DMS53 treated with DMSO at 0.1 percent for 48 hours (cell line): ENCODE data around the gene ALPK3.

Experiments
- DNase-seq: peaks from one replicate; lab custom pipeline; 2025; ENCODE audit not compliant: unreplicated experiment; lab: John Stamatoyannopoulos, UW

ALPK3 gene

DNA sequence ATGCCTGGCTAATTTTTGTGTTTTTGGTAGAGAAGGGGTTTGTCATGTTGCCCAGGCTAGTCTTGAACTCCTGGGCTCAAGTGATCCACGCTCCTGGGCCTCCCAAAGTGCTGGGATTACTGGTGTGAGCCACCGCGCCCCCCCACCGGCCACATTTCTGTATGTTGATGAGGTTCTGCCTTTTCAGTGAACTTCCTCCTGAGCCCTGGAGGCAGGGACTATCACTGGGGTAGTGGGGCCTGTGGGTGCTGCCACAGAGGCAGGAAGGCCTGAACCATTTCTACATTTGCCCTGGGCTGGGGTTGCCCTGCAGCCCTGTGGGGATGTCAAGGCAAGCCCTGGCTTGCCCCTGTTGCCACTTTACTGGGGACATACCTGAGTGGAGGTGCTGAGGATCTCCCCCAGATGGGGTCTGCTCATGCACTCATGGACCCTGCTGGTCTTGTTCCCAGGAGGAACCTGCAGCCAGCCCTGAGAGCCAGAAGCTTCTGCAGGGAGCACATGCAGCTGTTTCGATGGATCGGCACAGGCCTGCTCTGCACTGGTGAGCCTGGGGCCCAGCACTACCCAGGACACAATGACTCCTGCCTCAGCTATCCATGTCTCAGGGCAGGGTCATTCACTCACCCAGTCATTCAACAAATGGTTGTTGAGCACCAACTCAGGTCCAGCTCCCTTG lies 73.0 kb downstream of the ALPK3 start:
- no peak for DNase-seq

- no peak for DNase-seq
These were observed 73.6 kb downstream of the ALPK3 start for GRCh38 chr15:84890670-84891162.

GRCh38 chr15:84891339-84891738 lies 74.2 kb downstream of the ALPK3 start:
- no peak for DNase-seq

- DNase-seq, result no peak
These were observed 75.7 kb downstream of the ALPK3 start for GRCh38 chr15:84892786-84893307.

DNA sequence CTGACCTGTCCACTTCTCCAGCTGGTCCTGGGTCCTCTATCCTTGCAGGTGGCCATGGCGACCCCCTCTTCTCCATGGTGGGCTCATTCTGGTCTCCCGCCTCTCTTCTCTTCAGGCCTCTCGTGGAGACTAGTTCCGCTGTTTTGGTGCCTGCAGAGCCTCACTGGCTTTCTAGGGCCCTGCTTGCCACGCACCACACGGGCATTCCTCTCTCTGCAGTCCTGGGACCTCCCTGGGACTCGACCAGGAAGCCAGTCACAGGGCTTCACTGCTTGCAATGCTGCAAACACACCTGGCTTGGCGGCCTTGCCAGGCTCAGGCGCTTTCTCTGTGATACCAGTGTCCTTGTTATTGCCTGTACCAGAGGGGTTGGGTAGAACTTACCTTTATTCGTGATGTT lies 76.5 kb downstream of the ALPK3 start:
- DNase-seq, result no peak

DNA sequence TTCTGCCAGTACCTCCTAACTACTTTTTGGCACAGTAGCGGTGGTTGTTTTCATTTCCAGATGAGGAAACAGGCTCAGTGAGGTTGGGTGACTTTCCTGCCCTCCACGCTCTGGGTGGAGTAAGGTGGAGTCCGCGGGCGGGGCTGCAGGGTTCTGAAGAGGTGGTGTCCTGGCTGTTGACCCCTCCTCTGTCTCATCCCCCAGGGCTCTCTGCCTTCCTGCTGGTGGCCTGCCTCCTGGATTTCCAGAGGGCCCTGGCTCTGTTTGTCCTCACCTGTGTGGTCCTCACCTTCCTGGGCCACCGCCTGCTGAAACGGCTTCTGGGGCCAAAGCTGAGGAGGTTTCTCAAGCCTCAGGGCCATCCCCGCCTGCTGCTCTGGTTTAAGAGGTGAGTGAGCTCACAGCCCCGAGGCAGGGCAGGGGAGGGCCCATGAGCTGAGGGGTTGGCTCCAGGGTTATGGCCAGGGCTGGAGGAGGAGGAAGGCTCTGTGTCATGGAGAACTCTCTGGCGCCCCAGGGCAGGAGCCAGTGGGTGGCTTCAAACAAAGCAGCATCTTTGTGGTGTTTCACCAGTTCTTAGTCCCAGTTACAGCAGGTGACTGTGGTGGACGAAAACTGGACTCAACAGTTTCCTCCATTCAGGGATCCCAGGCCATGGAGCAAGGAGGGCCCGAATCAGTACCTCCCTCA lies 77.7 kb downstream of the ALPK3 start:
- DNase-seq, result no peak

DNA sequence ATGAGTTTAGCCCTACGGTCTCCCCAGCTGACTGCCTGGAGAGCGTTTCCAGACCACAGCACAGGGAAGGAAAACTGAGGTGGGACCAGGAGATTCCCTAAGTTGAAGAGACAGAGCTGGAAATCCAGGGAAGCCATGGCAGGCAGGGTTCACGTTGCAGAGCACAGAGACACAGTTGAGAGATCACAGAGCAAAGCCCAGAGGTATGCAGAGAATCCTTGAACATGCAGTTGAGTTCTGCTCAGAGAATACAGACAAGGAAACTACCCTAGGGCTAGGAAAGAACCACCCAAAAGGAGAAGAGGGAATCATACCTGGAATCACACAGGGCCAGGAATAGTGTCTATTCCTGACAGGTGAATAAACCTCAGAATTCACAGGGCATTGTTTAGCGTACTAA lies 81.6 kb downstream of the ALPK3 start:
- no peak for DNase-seq

DNA sequence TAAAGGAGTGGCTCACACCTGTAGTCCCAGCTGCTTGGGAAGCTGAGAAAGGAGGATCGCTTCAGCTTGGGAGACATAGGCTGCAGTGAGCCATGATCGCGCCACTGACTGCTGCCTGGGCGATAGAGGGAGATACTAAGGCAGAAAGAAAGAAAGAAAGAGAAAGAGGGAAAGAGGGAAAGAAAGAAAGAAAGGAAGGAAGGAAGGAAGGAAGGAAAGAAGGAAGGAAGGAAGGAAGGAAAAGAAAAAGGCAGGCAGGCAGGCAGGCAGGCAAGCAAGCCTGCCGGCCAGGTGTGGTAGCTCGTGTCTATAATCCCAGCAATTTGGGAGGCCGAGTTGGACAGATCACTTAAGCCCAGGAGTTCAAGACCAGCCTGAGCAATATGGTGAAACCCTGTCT lies 82.6 kb downstream of the ALPK3 start:
- no peak for DNase-seq

DNA sequence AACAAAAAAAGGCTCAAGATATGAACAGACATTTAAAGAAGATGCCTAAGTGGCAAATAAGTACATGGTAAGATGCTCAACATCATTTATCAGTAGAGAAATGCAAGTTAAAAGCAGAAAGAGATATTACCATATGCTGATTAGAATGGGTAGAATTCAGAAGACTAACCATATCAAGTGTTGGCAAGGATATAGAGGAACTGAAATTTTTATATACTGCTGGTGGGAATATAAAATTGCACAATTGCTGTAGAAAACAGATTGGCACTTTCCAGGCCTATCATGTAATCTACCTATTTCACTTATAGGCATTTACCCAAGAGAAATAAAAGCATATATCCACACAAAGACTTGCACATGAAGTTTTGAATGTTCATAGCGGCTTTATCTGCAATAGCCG lies 84.4 kb downstream of the ALPK3 start:
- no peak for DNase-seq

GRCh38 chr15:84903751-84904150 lies 86.6 kb downstream of the ALPK3 start:
- DNase-seq, result no peak

DNA sequence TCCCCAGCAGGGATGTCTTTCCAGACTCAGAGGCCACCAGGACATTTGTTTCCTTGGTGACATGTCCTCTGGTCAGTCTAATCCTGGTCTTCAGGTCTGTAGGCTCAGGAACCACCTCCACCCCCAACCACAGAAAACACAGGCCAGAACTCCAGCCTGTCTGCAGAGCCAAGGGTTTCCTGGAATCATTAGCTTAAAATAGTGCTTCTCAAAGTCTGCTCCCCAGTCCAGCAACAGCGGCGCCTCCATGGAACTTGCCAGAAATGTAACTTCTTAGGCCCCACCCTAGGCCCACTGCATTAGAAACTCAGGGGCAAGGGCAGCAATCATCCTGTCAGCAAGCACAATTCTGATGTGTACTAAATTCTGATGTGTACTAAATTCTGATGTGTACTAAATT lies 87.3 kb downstream of the ALPK3 start:
- no peak for DNase-seq

DNA sequence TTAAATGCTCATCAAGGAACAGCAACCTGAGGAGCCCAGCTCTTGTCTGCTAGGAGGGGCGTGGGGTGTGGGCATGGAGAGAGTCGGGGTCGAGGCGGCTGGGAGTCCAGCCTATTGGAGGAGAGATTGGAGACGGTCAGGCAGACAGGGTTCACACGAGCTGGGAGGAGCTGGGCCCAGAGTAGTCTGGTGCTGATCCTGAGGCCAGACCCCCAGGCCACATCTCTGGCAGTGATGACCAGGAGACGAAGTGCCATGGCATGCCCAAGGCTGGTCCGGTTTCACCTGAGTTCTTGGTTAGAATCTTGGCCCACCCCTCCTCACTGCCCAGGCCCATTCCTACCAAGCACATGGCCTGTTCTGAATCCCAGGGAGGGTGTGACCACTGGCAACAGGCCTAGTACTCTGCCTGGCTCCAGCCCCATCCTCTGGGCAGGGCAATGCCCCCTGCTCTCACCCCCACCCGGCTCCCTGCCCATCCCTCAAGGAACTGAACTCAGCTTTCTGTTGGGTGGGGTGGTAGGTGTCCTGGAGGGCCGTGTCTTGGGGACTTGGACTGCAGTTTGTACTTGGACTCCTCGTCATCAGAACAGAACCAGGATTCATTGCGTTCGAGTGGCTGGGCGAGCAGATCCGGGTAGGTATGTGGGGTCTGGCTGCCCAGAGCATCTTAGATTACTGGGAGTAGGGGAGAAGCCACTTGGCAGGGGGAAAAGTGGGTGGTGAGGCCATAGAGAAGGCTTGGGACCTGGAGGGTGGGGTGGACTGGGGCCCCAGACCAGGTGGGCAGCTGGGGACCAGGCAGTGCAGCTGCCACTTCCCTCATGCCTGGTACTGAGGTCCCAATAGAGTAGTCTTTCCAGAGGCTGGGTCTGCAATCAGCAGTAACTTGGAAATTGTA lies 88.1 kb downstream of the ALPK3 start:
- DNase-seq, result no peak

GRCh38 chr15:84907731-84908130 lies 90.6 kb downstream of the ALPK3 start:
- no peak for DNase-seq

GRCh38 chr15:84908564-84908963 lies 91.4 kb downstream of the ALPK3 start:
- DNase-seq, result peak; percentile 24

GRCh38 chr15:84909029-84909428 lies 91.9 kb downstream of the ALPK3 start:
- DNase-seq, result no peak

- DNase-seq, result no peak
These were observed 92.6 kb downstream of the ALPK3 start for GRCh38 chr15:84909782-84910181.

DNA sequence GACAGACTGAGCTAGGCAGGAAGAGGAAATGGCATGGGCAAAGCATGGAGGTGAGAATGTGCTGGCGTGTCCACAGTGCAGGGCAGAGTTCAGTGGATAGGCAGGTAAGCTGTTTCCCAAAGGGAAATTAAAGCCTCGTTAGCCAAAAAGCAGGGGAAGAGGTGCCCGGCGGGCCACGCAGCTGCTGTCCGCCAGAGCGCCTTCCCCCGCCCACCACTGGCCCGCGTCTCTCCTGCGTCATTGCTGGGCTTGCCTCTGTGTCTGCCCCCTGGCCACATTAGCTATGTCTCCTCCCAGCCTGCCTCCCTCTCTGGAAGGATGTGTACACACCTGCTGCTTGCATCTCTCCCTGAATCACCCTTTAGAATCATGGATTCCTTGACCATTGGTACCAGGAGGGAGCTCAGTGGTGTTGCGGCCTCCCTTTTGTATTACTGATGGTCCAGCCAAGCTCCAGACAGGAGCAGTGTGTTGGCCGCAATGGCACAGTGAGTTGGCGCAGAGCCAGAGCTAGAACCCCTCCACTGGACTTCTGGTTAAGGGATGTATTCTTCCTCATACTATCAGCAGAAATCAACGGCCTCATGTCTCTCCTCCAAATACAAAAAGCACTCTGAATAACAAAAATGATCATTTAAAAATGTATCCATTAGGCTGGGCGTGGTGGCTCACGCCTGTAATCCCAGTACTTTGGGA lies 93.9 kb downstream of the ALPK3 start:
- DNase-seq, result peak; percentile 81

- peak; percentile 20 for DNase-seq
These were observed 94.9 kb downstream of the ALPK3 start for GRCh38 chr15:84911879-84912660.

GRCh38 chr15:84913360-84913723 lies 96.2 kb downstream of the ALPK3 start:
- no peak for DNase-seq

- DNase-seq, result no peak
These were observed 97.2 kb downstream of the ALPK3 start for GRCh38 chr15:84914351-84914750.
